CD4-positive, alpha-beta T cell treated with Interleukin-4 for 1 hour (primary cell): ENCODE results near the gene SCN2B.

ENCODE experiments used
- DNase-seq, 2 donors: peaks; one replicate each; pipeline ENCODE4 v3.0.0-alpha.2; 2020 to 2022

The SCN2B gene

GRCh38 chr11:118175993-118176777 is at the start of gene SCN2B:
Gene SCN2B, minus strand, starts transcription at chr11:118176639. Its CDS starts 208 bp downstream, at chr11:118176431.
- no peak for DNase-seq

- peak; percentile 70 to 77 for DNase-seq
These were observed 48.2 kb upstream of the SCN2B start, which contains the start of gene JAML for GRCh38 chr11:118224511-118225188. Gene JAML, minus strand, starts transcription at chr11:118225011. Its CDS starts 10,145 bp downstream, at chr11:118214866.

GRCh38 chr11:118223992-118224391 is 47.6 kb upstream of the SCN2B start:
- no peak for DNase-seq

- DNase-seq = no peak
These were observed 47.1 kb upstream of the SCN2B start for GRCh38 chr11:118223570-118223969.

GRCh38 chr11:118222437-118222836 is 46.0 kb upstream of the SCN2B start:
- DNase-seq = no peak

GRCh38 chr11:118221419-118221818 is 45.0 kb upstream of the SCN2B start:
- no peak for DNase-seq

GRCh38 chr11:118219732-118220131 is 43.3 kb upstream of the SCN2B start:
- DNase-seq = no peak

- no peak for DNase-seq
These were observed 42.8 kb upstream of the SCN2B start for GRCh38 chr11:118219244-118219643.

- no peak for DNase-seq
These were observed 41.1 kb upstream of the SCN2B start for GRCh38 chr11:118217575-118217974.

- peak; percentile 36 to 58 for DNase-seq
These were observed 40.4 kb upstream of the SCN2B start for GRCh38 chr11:118216621-118217481.

GRCh38 chr11:118215765-118216164 is 39.3 kb upstream of the SCN2B start:
- no peak for DNase-seq

GRCh38 chr11:118215262-118215661 is 38.8 kb upstream of the SCN2B start:
- peak in 1 of 2 donors; percentile 30 for DNase-seq

GRCh38 chr11:118214210-118214914 is 37.9 kb upstream of the SCN2B start:
- peak in 1 of 2 donors; percentile 51 for DNase-seq

GRCh38 chr11:118213781-118214180 is 37.3 kb upstream of the SCN2B start:
- DNase-seq = no peak

GRCh38 chr11:118213201-118213600 is 36.8 kb upstream of the SCN2B start:
- no peak for DNase-seq

GRCh38 chr11:118212781-118213191 is 36.3 kb upstream of the SCN2B start:
- DNase-seq = no peak

- no peak for DNase-seq
These were observed 35.8 kb upstream of the SCN2B start for GRCh38 chr11:118212131-118212725.

- DNase-seq = no peak
These were observed 34.6 kb upstream of the SCN2B start for GRCh38 chr11:118211006-118211405.

GRCh38 chr11:118210323-118210722 is 33.9 kb upstream of the SCN2B start:
- DNase-seq = no peak

- no peak for DNase-seq
These were observed 32.6 kb upstream of the SCN2B start for GRCh38 chr11:118209033-118209432.

GRCh38 chr11:118207079-118207478 is 30.6 kb upstream of the SCN2B start:
- no peak for DNase-seq

- no peak for DNase-seq
These were observed 30.1 kb upstream of the SCN2B start for GRCh38 chr11:118206391-118207031.
